ENCODE measurements around the gene SLC25A6.
A peak's percentile ranks its signal among the peaks of the same experiment; 100 is the strongest.
"Not testable (repeated sequence)": the region's sequence is repeated elsewhere in the genome, so short reads cannot be mapped to it uniquely, and the experiment has no call there.

SLC25A6 gene

GRCh38 chrX:1391707-1392375, at the start of gene SLC25A6:
SLC25A6 (minus strand) TSS chrX:1392113; CDS start chrX:1392009, 104 bp downstream.
- DNase-seq = peak; percentile 99

- DNase-seq = no peak
These were observed 48.6 kb upstream of the SLC25A6 start for GRCh38 chrX:1440506-1440905.

GRCh38 chrX:1435241-1435895, 43.5 kb upstream of the SLC25A6 start:
- peak; percentile 13 for DNase-seq

GRCh38 chrX:1434871-1435240, 42.9 kb upstream of the SLC25A6 start:
- peak; percentile 7 for DNase-seq

- DNase-seq = no peak
These were observed 41.9 kb upstream of the SLC25A6 start for GRCh38 chrX:1433646-1434357.

- DNase-seq = no peak
These were observed 38.5 kb upstream of the SLC25A6 start for GRCh38 chrX:1430451-1430850.

- DNase-seq = no peak
These were observed 35.8 kb upstream of the SLC25A6 start for GRCh38 chrX:1427756-1428155.

GRCh38 chrX:1426321-1426720, 34.4 kb upstream of the SLC25A6 start:
- not testable (repeated sequence) for DNase-seq

- DNase-seq = no peak
These were observed 33.5 kb upstream of the SLC25A6 start for GRCh38 chrX:1425381-1425780.

GRCh38 chrX:1424147-1424851, 32.4 kb upstream of the SLC25A6 start:
- no peak for DNase-seq

- DNase-seq = no peak
These were observed 31.3 kb upstream of the SLC25A6 start for GRCh38 chrX:1423215-1423614.

GRCh38 chrX:1422135-1422465, 30.2 kb upstream of the SLC25A6 start:
- DNase-seq = no peak

- no peak for DNase-seq
These were observed 29.7 kb upstream of the SLC25A6 start for GRCh38 chrX:1421433-1422134.

GRCh38 chrX:1420371-1420770, 28.5 kb upstream of the SLC25A6 start:
- no peak for DNase-seq

GRCh38 chrX:1419545-1420355, 27.8 kb upstream of the SLC25A6 start:
- no peak for DNase-seq

- DNase-seq = no peak
These were observed 27.1 kb upstream of the SLC25A6 start for GRCh38 chrX:1418901-1419544.

- no peak for DNase-seq
These were observed 26.2 kb upstream of the SLC25A6 start for GRCh38 chrX:1417921-1418771.

GRCh38 chrX:1416965-1417760, 25.2 kb upstream of the SLC25A6 start:
- DNase-seq = no peak

GRCh38 chrX:1416327-1416784, 24.4 kb upstream of the SLC25A6 start:
- no peak for DNase-seq
